CD8-positive, alpha-beta memory T cell (primary cell): ENCODE measurements around the gene ADSL. TPM values are rescaled to one million over a fixed set of nuclear protein-coding genes. Genes with fewer than 3 reads are reported as not detected.
A peak's percentile ranks its signal among the peaks of the same experiment; 100 is the strongest.

Experiments
- CTCF ChIA-PET: fragments of 350-600 bp; sonication (Branson Sonifier 250); formaldehyde crosslinking; loops from one replicate; lab custom pipeline; 2021; ENCODE audit warnings: antibody characterized with exemption; lab: Charles Lee
- POLR2A ChIA-PET: fragments of 350-600 bp; sonication (Branson Sonifier 250); formaldehyde crosslinking; loops from one replicate; lab custom pipeline; 2021; ENCODE audit warnings: antibody characterized with exemption; lab: Charles Lee
- DNase-seq, 5 donors: peaks; one replicate each; pipeline versions ENCODE4 v3.0.0 to v3.0.0-alpha.2; 2020 to 2022; ENCODE audit warnings: mixed read lengths in 1 of 5
- H3K27ac ChIP-seq: one replicate; pipeline ENCODE4 v1.7.0; 2013; ENCODE audit warnings: low read depth, mild to moderate bottlenecking, low read length, moderate library complexity
- H3K27me3 ChIP-seq: 2 replicates; pipeline ENCODE4 v1.7.0; 2013; ENCODE audit warnings: low read length, mild to moderate bottlenecking; ENCODE audit not compliant: insufficient read depth, poor library complexity, severe bottlenecking
- H3K36me3 ChIP-seq: 2 replicates; pipeline ENCODE4 v1.7.0; 2013; ENCODE audit warnings: mild to moderate bottlenecking, low read length, moderate library complexity; ENCODE audit not compliant: insufficient read depth
- H3K4me1 ChIP-seq: 2 replicates; pipeline ENCODE4 v1.7.0; 2013; ENCODE audit warnings: mild to moderate bottlenecking, low read length, moderate library complexity; ENCODE audit not compliant: insufficient read depth
- H3K4me3 ChIP-seq: 2 replicates; pipeline ENCODE4 v1.7.0; 2013; ENCODE audit warnings: mild to moderate bottlenecking, low read length
- H3K9me3 ChIP-seq: 2 replicates; pipeline ENCODE4 v1.7.0; 2013; ENCODE audit warnings: mild to moderate bottlenecking, low read length
- H3K27ac Mint-ChIP-seq, 8 donors: one replicate each; pipeline ENCODE4 v1.8.0; 2020 to 2021; ENCODE audit warnings: mixed read lengths in 8 of 8, mild to moderate bottlenecking in 6 of 8, inconsistent platforms in 3 of 8, moderate library complexity in 3 of 8
- H3K27me3 Mint-ChIP-seq, 2 donors: one replicate each; pipeline ENCODE4 v1.8.0; 2020 to 2021; ENCODE audit warnings: mixed read lengths in 2 of 2, mild to moderate bottlenecking in 1 of 2, moderate library complexity in 1 of 2
- H3K36me3 Mint-ChIP-seq, 3 donors: one replicate each; pipeline ENCODE4 v1.8.0; 2020 to 2021; ENCODE audit warnings: mixed read lengths in 3 of 3, inconsistent platforms in 1 of 3, mild to moderate bottlenecking in 1 of 3
- H3K4me1 Mint-ChIP-seq, 3 donors: one replicate each; pipeline ENCODE4 v1.8.0; 2020 to 2021; ENCODE audit warnings: mixed read lengths in 3 of 3, inconsistent platforms in 1 of 3, mild to moderate bottlenecking in 1 of 3
- H3K4me3 Mint-ChIP-seq, 7 donors: one replicate each; pipeline ENCODE4 v1.8.0; 2020 to 2021; ENCODE audit warnings: mixed read lengths in 7 of 7, mild to moderate bottlenecking in 6 of 7, moderate library complexity in 4 of 7, inconsistent platforms in 2 of 7
- H3K9me3 Mint-ChIP-seq, 5 donors: one replicate each; pipeline ENCODE4 v1.8.0; 2020 to 2022; ENCODE audit warnings: mixed read lengths in 5 of 5, mild to moderate bottlenecking in 3 of 5, moderate library complexity in 2 of 5, inconsistent platforms in 1 of 5
- polyA plus RNA-seq: library from polyadenylated mRNA; unstranded; fragments of 300-500 nt; fragmentation: Illumina TruSeq; gene quantifications from one replicate; pipeline ENCODE4 v1.2.3, GENCODE V29; 2021
- total RNA-seq, 2 experiments: library from RNA; stranded (reverse); gene quantifications; one replicate each; pipeline ENCODE4 v1.2.3, GENCODE V29; 2021

The ADSL gene
- total RNA-seq = 100 to 1,000 TPM; 151 to 154 TPM
- 90.0 TPM for polyA plus RNA-seq

GRCh38 chr22:40346185-40347118 lies at the start of gene ADSL:
Gene ADSL, plus strand, starts transcription at chr22:40346500. Its CDS starts 59 bp downstream, at chr22:40346559.
- Mint-ChIP-seq H3K27me3 (no peaks in the 10 kb centered on the region), H3K27ac (peak within 1 kb of the TSS; percentile 94 to 98 (median 97)), H3K4me1 (peaks cover 53 to 69% (median 57%) of the 10 kb centered on the region in 3 donors), H3K9me3 (no peaks in the 10 kb centered on the region), H3K36me3 (peaks cover 0 to 35% (median 5%) of the 10 kb centered on the region in 3 donors), H3K4me3 (peak within 1 kb of the TSS; percentile 96 to 99 (median 98))
- DNase-seq = peak; percentile 72 to 88 (median 81)
- ChIA-PET POLR2A (interaction anchor here (0.5 to 4.7 kb wide), 10 partner anchors 11 to 1870 kb away, joined by 3 to 51 read pairs (median 4); no protein-coding TSS in a partner anchor), CTCF (interaction anchor here (0.6 to 3.5 kb wide), 18 partner anchors 11 to 450 kb away, joined by 3 to 17 read pairs (median 6); no protein-coding TSS in a partner anchor)
- peak within 1 kb of the TSS; percentile 83 for H3K27ac ChIP-seq
- peaks cover 44% of the 10 kb centered on the region for H3K4me1 ChIP-seq
- H3K27me3 ChIP-seq = no peaks in the 10 kb centered on the region
- H3K4me3 ChIP-seq = peak within 1 kb of the TSS; percentile 78
- H3K36me3 ChIP-seq = peaks cover 7% of the 10 kb centered on the region
- H3K9me3 ChIP-seq = no peaks in the 10 kb centered on the region

- POLR2A ChIA-PET = interaction anchor here (0.5 to 0.6 kb wide), 2 partner anchors 39 to 1147 kb away, joined by 3 read pairs; no protein-coding TSS in a partner anchor
Observed at GRCh38 chr22:40300316-40300715, 46.0 kb upstream of the ADSL start.

GRCh38 chr22:40300884-40301672 lies 45.2 kb upstream of the ADSL start:
- CTCF ChIA-PET = interaction anchor here (0.8 to 1.5 kb wide), 2 partner anchors 11 to 46 kb away, joined by 3 to 4 read pairs; partner anchors contain the start of gene ADSL
- Histone ChIP-seq H3K9me3 (no peaks in the 10 kb centered on the region), H3K27me3 (no peaks in the 10 kb centered on the region), H3K27ac (no peak overlapping the region), H3K36me3 (peaks cover 24% of the 10 kb centered on the region), H3K4me3 (no peak overlapping the region), H3K4me1 (no peaks in the 10 kb centered on the region)
- H3K27me3 Mint-ChIP-seq = no peaks in the 10 kb centered on the region
- peaks cover 13 to 69% (median 16%) of the 10 kb centered on the region in 3 donors for H3K36me3 Mint-ChIP-seq
- H3K27ac Mint-ChIP-seq = no peak overlapping the region
- POLR2A ChIA-PET = no interaction called here
- H3K9me3 Mint-ChIP-seq = no peaks in the 10 kb centered on the region
- H3K4me1 Mint-ChIP-seq = peaks cover 2 to 13% (median 5%) of the 10 kb centered on the region in 3 donors
- DNase-seq = no peak
- H3K4me3 Mint-ChIP-seq = no peak overlapping the region

More at GRCh38 chr22:40300316-40300715, 46.0 kb upstream of the ADSL start:
- Histone ChIP-seq H3K36me3 (peaks cover 31% of the 10 kb centered on the region), H3K27ac (no peak overlapping the region), H3K4me1 (no peaks in the 10 kb centered on the region), H3K27me3 (no peaks in the 10 kb centered on the region), H3K4me3 (no peak overlapping the region), H3K9me3 (no peaks in the 10 kb centered on the region)
- H3K27ac Mint-ChIP-seq = no peak overlapping the region
- no peak overlapping the region for H3K4me3 Mint-ChIP-seq
- H3K9me3 Mint-ChIP-seq = no peaks in the 10 kb centered on the region
- no peak for DNase-seq
- CTCF ChIA-PET = interaction anchor here (0.8 to 1.5 kb wide), 2 partner anchors 10 to 46 kb away, joined by 3 to 4 read pairs; partner anchors contain the start of gene ADSL
- peaks cover 3 to 17% (median 5%) of the 10 kb centered on the region in 3 donors for H3K4me1 Mint-ChIP-seq
- no peaks in the 10 kb centered on the region for H3K27me3 Mint-ChIP-seq
- peaks cover 18 to 71% (median 20%) of the 10 kb centered on the region in 3 donors for H3K36me3 Mint-ChIP-seq

- Histone ChIP-seq H3K27me3 (no peaks in the 10 kb centered on the region), H3K36me3 (peaks cover 20% of the 10 kb centered on the region), H3K4me3 (no peak overlapping the region), H3K9me3 (no peaks in the 10 kb centered on the region), H3K27ac (no peak overlapping the region), H3K4me1 (no peaks in the 10 kb centered on the region)
- Mint-ChIP-seq H3K4me1 (peaks cover 2 to 10% (median 5%) of the 10 kb centered on the region in 3 donors), H3K9me3 (no peaks in the 10 kb centered on the region), H3K27ac (no peak overlapping the region), H3K4me3 (no peak overlapping the region), H3K36me3 (peaks cover 8 to 68% (median 15%) of the 10 kb centered on the region in 3 donors), H3K27me3 (no peaks in the 10 kb centered on the region)
- no peak for DNase-seq
- ChIA-PET POLR2A (interaction anchor here (1.5 kb wide), 1 partner anchor 11 kb away, joined by 3 read pairs; no protein-coding TSS in a partner anchor), CTCF (interaction anchor here (1.3 kb wide), 1 partner anchor 46 kb away, joined by 3 read pairs; no protein-coding TSS in a partner anchor)
Observed at GRCh38 chr22:40302149-40302548, 44.2 kb upstream of the ADSL start.

GRCh38 chr22:40305625-40306024 lies 40.7 kb upstream of the ADSL start:
- DNase-seq = no peak
- Mint-ChIP-seq H3K9me3 (no peaks in the 10 kb centered on the region), H3K4me1 (peaks cover 13 to 29% (median 27%) of the 10 kb centered on the region in 3 donors), H3K36me3 (peaks cover 9 to 83% (median 25%) of the 10 kb centered on the region in 3 donors), H3K27ac (peak overlapping the region in 5 of 8 donors; percentile 19 to 75 (median 56)), H3K4me3 (no peak overlapping the region), H3K27me3 (no peaks in the 10 kb centered on the region)
- CTCF ChIA-PET = no interaction called here
- Histone ChIP-seq H3K4me1 (peaks cover 17% of the 10 kb centered on the region), H3K36me3 (peaks cover 33% of the 10 kb centered on the region), H3K27me3 (no peaks in the 10 kb centered on the region), H3K9me3 (no peaks in the 10 kb centered on the region), H3K27ac (no peak overlapping the region), H3K4me3 (no peak overlapping the region)
- POLR2A ChIA-PET = interaction anchor here (0.6 kb wide), 1 partner anchor 29 kb away, joined by 3 read pairs; no protein-coding TSS in a partner anchor

GRCh38 chr22:40308999-40309573 lies 37.2 kb upstream of the ADSL start:
- ChIA-PET CTCF (no interaction called here), POLR2A (interaction anchor here (0.6 to 1.1 kb wide), 2 partner anchors 14 to 61 kb away, joined by 3 read pairs; no protein-coding TSS in a partner anchor)
- H3K27me3 ChIP-seq = no peaks in the 10 kb centered on the region
- no peaks in the 10 kb centered on the region for H3K27me3 Mint-ChIP-seq
- no peak for DNase-seq
- peaks cover 23 to 43% (median 37%) of the 10 kb centered on the region in 3 donors for H3K4me1 Mint-ChIP-seq
- H3K9me3 ChIP-seq = no peaks in the 10 kb centered on the region
- peak overlapping the region in 5 of 8 donors; percentile 38 to 80 (median 61) for H3K27ac Mint-ChIP-seq
- peaks cover 44% of the 10 kb centered on the region for H3K36me3 ChIP-seq
- H3K36me3 Mint-ChIP-seq = peaks cover 20 to 90% (median 34%) of the 10 kb centered on the region in 3 donors
- no peak overlapping the region for H3K4me3 Mint-ChIP-seq
- H3K27ac ChIP-seq = no peak overlapping the region
- no peaks in the 10 kb centered on the region for H3K9me3 Mint-ChIP-seq
- H3K4me1 ChIP-seq = peaks cover 17% of the 10 kb centered on the region
- no peak overlapping the region for H3K4me3 ChIP-seq

- H3K4me1 ChIP-seq = peaks cover 17% of the 10 kb centered on the region
- H3K27ac ChIP-seq = no peak overlapping the region
- no peak overlapping the region for H3K4me3 ChIP-seq
- H3K9me3 Mint-ChIP-seq = no peaks in the 10 kb centered on the region
- no peak for DNase-seq
- ChIA-PET CTCF (no interaction called here), POLR2A (interaction anchor here (1.1 kb wide), 1 partner anchor 13 kb away, joined by 3 read pairs; no protein-coding TSS in a partner anchor)
- peaks cover 49% of the 10 kb centered on the region for H3K36me3 ChIP-seq
- H3K27me3 Mint-ChIP-seq = peaks cover 0 to 2% of the 10 kb centered on the region in 2 donors
- peaks cover 23 to 92% (median 38%) of the 10 kb centered on the region in 3 donors for H3K36me3 Mint-ChIP-seq
- peak overlapping the region in 6 of 8 donors; percentile 15 to 80 (median 38) for H3K27ac Mint-ChIP-seq
- no peak overlapping the region for H3K4me3 Mint-ChIP-seq
- peaks cover 24 to 45% (median 43%) of the 10 kb centered on the region in 3 donors for H3K4me1 Mint-ChIP-seq
- no peaks in the 10 kb centered on the region for H3K9me3 ChIP-seq
- no peaks in the 10 kb centered on the region for H3K27me3 ChIP-seq
Observed at GRCh38 chr22:40309631-40310030, 36.7 kb upstream of the ADSL start.
